ENCODE measurements around the gene ZBTB16. TPM values are rescaled to one million over a fixed set of nuclear protein-coding genes. Genes with fewer than 3 reads are reported as not detected.

ZBTB16 gene
- total and polyA plus RNA-seq, 2 experiments from 2014 or later = 0.29 to 1.4 TPM

DNA sequence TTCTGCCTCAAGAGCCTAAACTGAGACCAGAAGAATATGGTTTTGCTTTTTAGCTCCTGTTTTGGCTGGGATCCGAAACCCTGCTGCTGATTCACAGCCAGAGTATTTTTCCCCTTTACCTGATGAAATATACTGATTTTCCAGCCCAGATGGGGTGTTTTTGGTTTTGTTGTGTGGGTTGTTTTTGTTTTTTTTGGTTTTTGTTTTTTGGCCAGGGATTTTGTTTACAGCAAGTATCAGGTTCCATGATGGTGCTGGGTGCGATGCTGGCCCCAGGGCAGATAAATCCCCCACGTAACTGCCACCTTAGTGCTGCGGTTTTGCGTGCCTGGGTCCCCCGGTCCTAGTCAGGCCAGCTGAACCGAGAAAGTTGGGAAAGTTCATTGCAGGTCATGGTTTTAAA, 103.7 kb downstream of the ZBTB16 start:
- no peaks in the 10 kb centered on the region for H4K20me1 ChIP-seq (replicated peaks; ENCODE audit: insufficient read depth)
- peaks cover 5% of the 10 kb centered on the region for H3K27me3 Mint-ChIP-seq (ENCODE audit: insufficient read depth, low read depth, poor library complexity)
- peak overlapping the region; percentile 57; the same call in 1 of the 2 replicates for H2AFZ ChIP-seq
- H3K9me2 ChIP-seq (ENCODE audit: insufficient read depth) = no peaks in the 10 kb centered on the region
- no peak overlapping the region for H3K4me3 Mint-ChIP-seq
- H3K36me3 Mint-ChIP-seq (ENCODE audit: low read depth) = no peaks in the 10 kb centered on the region; the same call in 2 of the 3 replicates
- TF ChIP-seq EZH2 (IDR thresholded peaks at IDR 0.05; ENCODE audit: low read depth, unreplicated experiment) = no peak
- no peak for TF ChIP-seq ZNF114 (CRISPR knock-in tag; IDR thresholded peaks at IDR 0.05)
- TF ChIP-seq, protein P1, sequence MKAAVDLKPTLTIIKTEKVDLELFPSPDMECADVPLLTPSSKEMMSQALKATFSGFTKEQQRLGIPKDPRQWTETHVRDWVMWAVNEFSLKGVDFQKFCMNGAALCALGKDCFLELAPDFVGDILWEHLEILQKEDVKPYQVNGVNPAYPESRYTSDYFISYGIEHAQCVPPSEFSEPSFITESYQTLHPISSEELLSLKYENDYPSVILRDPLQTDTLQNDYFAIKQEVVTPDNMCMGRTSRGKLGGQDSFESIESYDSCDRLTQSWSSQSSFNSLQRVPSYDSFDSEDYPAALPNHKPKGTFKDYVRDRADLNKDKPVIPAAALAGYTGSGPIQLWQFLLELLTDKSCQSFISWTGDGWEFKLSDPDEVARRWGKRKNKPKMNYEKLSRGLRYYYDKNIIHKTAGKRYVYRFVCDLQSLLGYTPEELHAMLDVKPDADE (IDR thresholded peaks at IDR 0.05) = no peak
- H3K27me3 ChIP-seq (ENCODE audit: insufficient read depth) = no peaks in the 10 kb centered on the region
- no peaks in the 10 kb centered on the region for H3K79me2 ChIP-seq (replicated peaks; ENCODE audit: insufficient read depth)
- no peaks in the 10 kb centered on the region for H3F3A ChIP-seq (replicated peaks; ENCODE audit: low read depth)
- ATAC-seq (no peak), DNase-seq (ENCODE audit: low spot score) (no peak)
- no peak overlapping the region for H3K27ac ChIP-seq (ENCODE audit: low read depth)
- no peak overlapping the region for H3K4me2 ChIP-seq
- H3K4me1 Mint-ChIP-seq = peaks cover 37% of the 10 kb centered on the region
- H3K27ac Mint-ChIP-seq = no peak overlapping the region
- no peak overlapping the region for H3K4me3 ChIP-seq
- H3K36me3 ChIP-seq (ENCODE audit: insufficient read depth) = no peaks in the 10 kb centered on the region
- peaks cover 29% of the 10 kb centered on the region for H3K4me1 ChIP-seq (ENCODE audit: insufficient read depth)
- H3K9me3 Mint-ChIP-seq = no peaks in the 10 kb centered on the region

DNA sequence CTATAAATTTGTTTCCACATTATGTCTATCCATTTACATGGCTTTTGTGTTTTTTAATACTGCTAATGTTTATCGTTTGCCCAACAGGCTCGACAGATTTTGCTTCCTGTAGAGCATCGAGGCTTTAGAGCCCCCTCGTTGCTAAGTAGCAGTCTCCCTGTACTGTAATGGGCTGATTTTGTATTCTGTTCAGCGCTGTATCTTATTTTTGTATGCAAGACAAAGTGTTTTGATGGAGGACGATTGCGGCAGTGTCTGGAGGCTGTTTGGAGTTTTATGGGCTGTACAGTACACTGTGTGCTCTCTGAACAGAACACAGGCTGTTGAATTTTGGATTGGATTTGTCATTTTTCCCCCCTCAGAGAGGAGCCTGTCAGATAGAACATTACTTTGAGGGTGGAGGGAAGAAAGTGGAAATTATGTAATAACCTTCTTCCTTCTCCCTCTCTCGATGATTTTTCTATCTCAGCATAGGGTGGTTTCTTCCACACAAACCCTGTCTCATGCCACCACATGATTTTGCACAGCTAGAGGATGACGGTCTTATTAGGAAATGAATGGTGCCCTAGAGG, 104.4 kb downstream of the ZBTB16 start:
- Histone ChIP-seq H3K9me2 (ENCODE audit: insufficient read depth) (no peaks in the 10 kb centered on the region), H3K27ac (ENCODE audit: low read depth) (no peak overlapping the region), H3K4me2 (no peak overlapping the region), H2AFZ (no peak overlapping the region; the same call in 1 of the 2 replicates), H3K4me3 (no peak overlapping the region), H3F3A (replicated peaks; ENCODE audit: low read depth) (no peaks in the 10 kb centered on the region), H3K4me1 (ENCODE audit: insufficient read depth) (peaks cover 29% of the 10 kb centered on the region), H3K79me2 (replicated peaks; ENCODE audit: insufficient read depth) (no peaks in the 10 kb centered on the region), H3K36me3 (ENCODE audit: insufficient read depth) (no peaks in the 10 kb centered on the region), H3K27me3 (ENCODE audit: insufficient read depth) (no peaks in the 10 kb centered on the region), H4K20me1 (replicated peaks; ENCODE audit: insufficient read depth) (no peaks in the 10 kb centered on the region)
- Mint-ChIP-seq H3K36me3 (ENCODE audit: low read depth) (no peaks in the 10 kb centered on the region), H3K9me3 (no peaks in the 10 kb centered on the region), H3K4me3 (no peak overlapping the region), H3K27me3 (ENCODE audit: insufficient read depth, low read depth, poor library complexity) (peaks cover 5% of the 10 kb centered on the region), H3K27ac (no peak overlapping the region), H3K4me1 (peaks cover 39% of the 10 kb centered on the region)
- TF ChIP-seq CREB1 (CRISPR knock-in tag; IDR thresholded peaks at IDR 0.05; ENCODE audit: low read depth) = no peak
- TF ChIP-seq STAT1 (IDR thresholded peaks at IDR 0.05; ENCODE audit: unreplicated experiment) = no peak
- no peak for TF ChIP-seq EZH2phosphoT487 (IDR thresholded peaks at IDR 0.05; ENCODE audit: unreplicated experiment)
- TF ChIP-seq ZNF331 (CRISPR knock-in tag; IDR thresholded peaks at IDR 0.05; ENCODE audit: low read depth) = no peak
- TF ChIP-seq, protein P1 (IDR thresholded peaks at IDR 0.05) = no peak
- DNase-seq (ENCODE audit: low spot score) (no peak), ATAC-seq (no peak)

- Mint-ChIP-seq H3K4me1 (peaks cover 38% of the 10 kb centered on the region), H3K9me3 (no peaks in the 10 kb centered on the region), H3K36me3 (ENCODE audit: low read depth) (no peaks in the 10 kb centered on the region), H3K27me3 (ENCODE audit: insufficient read depth, low read depth, poor library complexity) (peaks cover 6% of the 10 kb centered on the region), H3K4me3 (no peak overlapping the region), H3K27ac (no peak overlapping the region)
- Histone ChIP-seq H3K9me2 (ENCODE audit: insufficient read depth) (no peaks in the 10 kb centered on the region), H3F3A (replicated peaks; ENCODE audit: low read depth) (no peaks in the 10 kb centered on the region), H3K4me1 (ENCODE audit: insufficient read depth) (peaks cover 28% of the 10 kb centered on the region), H3K79me2 (replicated peaks; ENCODE audit: insufficient read depth) (no peaks in the 10 kb centered on the region), H4K20me1 (replicated peaks; ENCODE audit: insufficient read depth) (no peaks in the 10 kb centered on the region), H3K27ac (ENCODE audit: low read depth) (no peak overlapping the region), H3K4me2 (no peak overlapping the region), H3K4me3 (no peak overlapping the region), H3K36me3 (ENCODE audit: insufficient read depth) (no peaks in the 10 kb centered on the region), H3K27me3 (ENCODE audit: insufficient read depth) (no peaks in the 10 kb centered on the region), H2AFZ (no peak overlapping the region)
- DNase-seq (ENCODE audit: low spot score) (no peak), ATAC-seq (no peak)
- TF ChIP-seq NANOG (IDR thresholded peaks at IDR 0.05; ENCODE audit: borderline replicate concordance) = no peak
- TF ChIP-seq STAT1 (IDR thresholded peaks at IDR 0.05; ENCODE audit: unreplicated experiment) = no peak
- no peak for TF ChIP-seq POLR2AphosphoS5 (IDR thresholded peaks at IDR 0.05; ENCODE audit: low read depth)
- no peak for TF ChIP-seq EZH2 (IDR thresholded peaks at IDR 0.05; ENCODE audit: low read depth, unreplicated experiment)
Observed at GRCh38 chr11:114164546-114164945, 105.0 kb downstream of the ZBTB16 start.

Data from GM23338 (cell line).